Panc1 (cell line): Measurements from ENCODE around the gene ARHGEF10L. TPM values are rescaled to one million over a fixed set of nuclear protein-coding genes. Genes with fewer than 3 reads are reported as not detected.

Experiments
- ATAC-seq: fragments of 200-7000 bp; cut with Tn5 transposase; 2 replicates; pipeline ENCODE4 v1.9.1; 2020; ENCODE audit warnings: mild to moderate bottlenecking, moderate library complexity
- BruUV-seq: library from RNA; stranded (reverse); fragments of 400-500 nt; replicated peaks from 2 replicates; lab custom pipeline; 2021; lab: Mats Ljungman, UMichigan
- CTCF ChIA-PET: fragments of 300-600 bp; sonication (Branson Sonifier 250); formaldehyde crosslinking; loops from one replicate; lab custom pipeline; 2022; ENCODE audit warnings: antibody characterized with exemption; lab: Charles Lee
- POLR2A ChIA-PET: fragments of 300-600 bp; sonication (Branson Sonifier 250); formaldehyde crosslinking; loops from one replicate; lab custom pipeline; 2022; ENCODE audit warnings: antibody characterized with exemption; lab: Charles Lee
- DNase-seq: peaks from one replicate; pipeline ENCODE4 v3.0.0-alpha.2; 2010; ENCODE audit warnings: low read depth, low spot score
- H3K27ac ChIP-seq: 2 replicates; pipeline ENCODE4 v1.5.1; 2011; ENCODE audit warnings: mild to moderate bottlenecking, low read length, inconsistent platforms
- H3K27me3 ChIP-seq: fragments of 200-500 bp; sonication (Bioruptor generic); 2 replicates; pipeline ENCODE4 v1.6.0; 2014; ENCODE audit warnings: low read length, inconsistent platforms; ENCODE audit not compliant: control insufficient read depth, insufficient read depth
- H3K36me3 ChIP-seq: fragments of 200-500 bp; sonication (Bioruptor generic); 2 replicates; pipeline ENCODE4 v1.5.1; 2014; ENCODE audit warnings: inconsistent platforms, mild to moderate bottlenecking, low read length, moderate library complexity; ENCODE audit not compliant: control insufficient read depth, insufficient read depth
- H3K4me1 ChIP-seq: 2 replicates; pipeline ENCODE4 v1.5.1; 2011; ENCODE audit warnings: inconsistent platforms, mild to moderate bottlenecking, low read length, moderate library complexity; ENCODE audit not compliant: control insufficient read depth, insufficient read depth
- H3K4me3 ChIP-seq, 2 experiments: 2 replicates each; pipeline ENCODE4 v1.5.1; 2011 to 2012; ENCODE audit warnings: low read depth in 2 of 2, low read length in 2 of 2, mild to moderate bottlenecking in 2 of 2, inconsistent platforms in 1 of 2, moderate library complexity in 1 of 2
- H3K9me3 ChIP-seq: fragments of 200-500 bp; sonication (Bioruptor generic); 2 replicates; pipeline ENCODE4 v1.5.1; 2014; ENCODE audit warnings: low read depth, mild to moderate bottlenecking, inconsistent platforms, low read length, moderate library complexity; ENCODE audit not compliant: control insufficient read depth, insufficient read depth
- CTCF ChIP-seq: fragments of 450-650 bp; IDR thresholded peaks from 2 replicates; pipeline ENCODE4 v1.5.1; 2017; ENCODE audit warnings: mild to moderate bottlenecking
- POLR2AphosphoS5 ChIP-seq: IDR thresholded peaks from 2 replicates; pipeline ENCODE4 v1.6.1; 2012; ENCODE audit warnings: mild to moderate bottlenecking, low read depth, low read length, moderate library complexity
- REST ChIP-seq, 2 experiments: IDR thresholded peaks; 2 replicates each; pipeline ENCODE4 v1.6.1; 2011 to 2012; ENCODE audit warnings: low read depth in 2 of 2, control low read depth in 1 of 2, low read length in 1 of 2, mild to moderate bottlenecking in 1 of 2, moderate library complexity in 1 of 2; ENCODE audit not compliant: insufficient read depth in 1 of 2
- SIN3A ChIP-seq: IDR thresholded peaks from 2 replicates; pipeline ENCODE4 v1.6.1; 2012; ENCODE audit warnings: low read depth, mild to moderate bottlenecking, low read length, moderate library complexity, borderline replicate concordance; ENCODE audit not compliant: insufficient read depth
- TCF7L2 ChIP-seq: IDR thresholded peaks from 2 replicates; pipeline ENCODE4 v1.6.1; 2011; ENCODE audit warnings: mild to moderate bottlenecking, low read depth, low read length, inconsistent platforms
- in situ Hi-C: cut with HindIII; loops from 2 replicates; pipeline ENCODE4 v1.10.0; 2016; ENCODE audit warnings: low sequenced_read_pairs, low pct_unique_long_range_greater_than_20kb
- intact Hi-C: fragments of 100-400 bp; cut with micrococcal nuclease; formaldehyde crosslinking; loops from one replicate; pipeline ENCODE4 v1.10.0; 2022; ENCODE audit not compliant: unreplicated experiment
- total RNA-seq: library from RNA; stranded (reverse); gene quantifications from one replicate; pipeline ENCODE4 v1.2.1, GENCODE V29; 2021; ENCODE audit not compliant: unreplicated experiment

The ARHGEF10L gene
- total RNA-seq, 1 experiment from 2014 or later: 5.9 TPM

- CTCF ChIA-PET: no interaction called here
- Histone ChIP-seq H3K4me1 (no peaks in the 10 kb centered on the region; the same call in 1 of the 2 replicates), H3K27ac (no peak overlapping the region), H3K36me3 (no peaks in the 10 kb centered on the region), H3K27me3 (no peaks in the 10 kb centered on the region), H3K9me3 (no peaks in the 10 kb centered on the region), H3K4me3 (no peak overlapping the region)
- DNase-seq (no peak), ATAC-seq (no peak)
- TF ChIP-seq SIN3A (no peak), POLR2AphosphoS5 (no peak), TCF7L2 (no peak), CTCF (no peak), REST (IDR thresholded peaks at IDR 0.05; ENCODE audit: insufficient read depth in 1 of 2, low read depth in 2 of 2, low read length in 1 of 2) (no peak)
- BruUV-seq: no TSS peak
- intact Hi-C loops (no loop called here), in situ Hi-C loops (no loop called here)
- POLR2A ChIA-PET: no interaction called here
Measured at GRCh38 chr1:17700945-17701810, 161.7 kb downstream of the ARHGEF10L start.

- H3K4me3 ChIP-seq: no peak overlapping the region
- BruUV-seq: no TSS peak
- H3K27ac ChIP-seq: no peak overlapping the region
- H3K27me3 ChIP-seq: no peaks in the 10 kb centered on the region
- H3K9me3 ChIP-seq: no peaks in the 10 kb centered on the region
- H3K4me1 ChIP-seq: no peaks in the 10 kb centered on the region
- DNase-seq (no peak), ATAC-seq (no peak)
- TF ChIP-seq SIN3A (no peak), CTCF (no peak), TCF7L2 (no peak), POLR2AphosphoS5 (no peak), REST (IDR thresholded peaks at IDR 0.05; ENCODE audit: insufficient read depth in 1 of 2, low read depth in 2 of 2, low read length in 1 of 2) (no peak)
- no peaks in the 10 kb centered on the region for H3K36me3 ChIP-seq
- in situ Hi-C loops (no loop called here), intact Hi-C loops (no loop called here)
- ChIA-PET POLR2A (no interaction called here), CTCF (no interaction called here)
Measured at GRCh38 chr1:17704176-17704575, 164.7 kb downstream of the ARHGEF10L start.
